SH-SY5Y (cell line): ENCODE results near the gene SYT2.

ENCODE experiments used
- GATA2 ChIP-seq: IDR thresholded peaks from 2 replicates; pipeline ENCODE4 v1.6.1; 2011; ENCODE audit warnings: mild to moderate bottlenecking, low read depth, low read length
- GATA3 ChIP-seq: IDR thresholded peaks from 2 replicates; pipeline ENCODE4 v1.6.1; 2011; ENCODE audit warnings: low read depth, mild to moderate bottlenecking, low read length, moderate library complexity

- TF ChIP-seq GATA2: no peak
- no peak for TF ChIP-seq GATA3
Observed at GRCh38 chr1:202587859-202588485, 122.3 kb downstream of the SYT2 start.
